Measurements from ENCODE around the gene KLF13. TPM values are rescaled to one million over a fixed set of nuclear protein-coding genes. Genes with fewer than 3 reads are reported as not detected.

KLF13 gene
- polyA plus RNA-seq, 1 experiment, result 16.8 TPM

GRCh38 chr15:31374986-31375385, 48.4 kb downstream of the KLF13 start:
- Histone ChIP-seq H3K27me3 (ENCODE audit: control insufficient read depth, insufficient read depth, low read length) (no peaks in the 10 kb centered on the region), H3K4me3 (ENCODE audit: low read depth, low read length) (no peak overlapping the region), H3K9me3 (ENCODE audit: control insufficient read depth, insufficient read depth, low read length) (peaks cover 10% of the 10 kb centered on the region; the same call in 1 of the 2 replicates), H3K27ac (ENCODE audit: low read depth, low read length) (no peak overlapping the region)
- CTCF ChIA-PET, result no interaction called here
- POLR2A ChIA-PET, result interaction anchor here (0.6 kb wide), 1 partner anchor 66 kb away, joined by 11 read pairs; no protein-coding TSS in a partner anchor
- DNase-seq (ENCODE audit: low read depth, low spot score), result no peak
- TF ChIP-seq CTCF (IDR thresholded peaks at IDR 0.05; ENCODE audit: low read depth, low read length), result no peak

- TF ChIP-seq CTCF (IDR thresholded peaks at IDR 0.05; ENCODE audit: low read depth, low read length), result no peak
- ChIA-PET POLR2A (interaction anchor here (0.6 kb wide), 1 partner anchor 1232 kb away, joined by 5 read pairs; no protein-coding TSS in a partner anchor), CTCF (no interaction called here)
- Histone ChIP-seq H3K9me3 (ENCODE audit: control insufficient read depth, insufficient read depth, low read length) (peaks cover 11% of the 10 kb centered on the region; the same call in 1 of the 2 replicates), H3K4me3 (ENCODE audit: low read depth, low read length) (no peak overlapping the region), H3K27me3 (ENCODE audit: control insufficient read depth, insufficient read depth, low read length) (no peaks in the 10 kb centered on the region), H3K27ac (ENCODE audit: low read depth, low read length) (no peak overlapping the region)
- DNase-seq (ENCODE audit: low read depth, low spot score), result no peak
Measured at GRCh38 chr15:31375772-31376171, 49.1 kb downstream of the KLF13 start.

GRCh38 chr15:31376511-31376910, 49.9 kb downstream of the KLF13 start:
- DNase-seq (ENCODE audit: low read depth, low spot score), result no peak
- Histone ChIP-seq H3K9me3 (ENCODE audit: control insufficient read depth, insufficient read depth, low read length) (peaks cover 13% of the 10 kb centered on the region; the same call in 1 of the 2 replicates), H3K4me3 (ENCODE audit: low read depth, low read length) (no peak overlapping the region), H3K27ac (ENCODE audit: low read depth, low read length) (no peak overlapping the region), H3K27me3 (ENCODE audit: control insufficient read depth, insufficient read depth, low read length) (no peaks in the 10 kb centered on the region)
- CTCF ChIA-PET, result interaction anchor here (0.6 kb wide), 1 partner anchor 138 kb away, joined by 3 read pairs; no protein-coding TSS in a partner anchor
- no peak for TF ChIP-seq CTCF (IDR thresholded peaks at IDR 0.05; ENCODE audit: low read depth, low read length)
- POLR2A ChIA-PET, result interaction anchor here (0.6 kb wide), 1 partner anchor 1231 kb away, joined by 5 read pairs; no protein-coding TSS in a partner anchor

GRCh38 chr15:31377030-31377429, 50.4 kb downstream of the KLF13 start:
- CTCF ChIA-PET, result no interaction called here

More at GRCh38 chr15:31377030-31377429, 50.4 kb downstream of the KLF13 start:
- TF ChIP-seq CTCF (IDR thresholded peaks at IDR 0.05; ENCODE audit: low read depth, low read length), result no peak
- DNase-seq (ENCODE audit: low read depth, low spot score), result no peak
- Histone ChIP-seq H3K4me3 (ENCODE audit: low read depth, low read length) (no peak overlapping the region), H3K9me3 (ENCODE audit: control insufficient read depth, insufficient read depth, low read length) (peaks cover 9% of the 10 kb centered on the region; the same call in 1 of the 2 replicates), H3K27me3 (ENCODE audit: control insufficient read depth, insufficient read depth, low read length) (no peaks in the 10 kb centered on the region), H3K27ac (ENCODE audit: low read depth, low read length) (no peak overlapping the region)
- POLR2A ChIA-PET, result no interaction called here

Data from AG04450 (cell line).